ENCODE results near the gene SENP3. TPM values are rescaled to one million over a fixed set of nuclear protein-coding genes. Genes with fewer than 3 reads are reported as not detected.

The SENP3 gene
- total and polyA plus RNA-seq, 7 donors = 24.0 to 90.5 (median 40.7) TPM

DNA sequence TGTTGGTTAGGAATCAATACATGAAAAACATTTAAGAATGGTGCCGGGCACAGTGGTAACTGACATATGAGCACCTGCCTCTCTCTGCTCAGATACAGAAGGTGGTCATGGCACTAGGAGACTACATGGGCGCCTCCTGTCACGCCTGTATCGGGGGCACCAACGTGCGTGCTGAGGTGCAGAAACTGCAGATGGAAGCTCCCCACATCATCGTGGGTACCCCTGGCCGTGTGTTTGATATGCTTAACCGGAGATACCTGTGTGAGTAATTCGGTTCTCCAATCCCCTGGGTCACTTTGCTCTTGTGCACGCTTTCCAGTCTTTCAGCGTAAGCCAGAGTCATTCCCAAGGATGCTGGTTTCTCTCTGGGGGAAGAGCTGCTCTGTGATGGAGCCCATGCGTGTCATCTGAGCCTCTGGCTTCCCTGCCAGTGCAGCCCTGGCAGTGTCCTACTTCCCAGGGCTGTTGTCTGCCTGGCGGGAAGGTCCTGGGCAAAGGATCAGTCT lies 14.8 kb downstream of the SENP3 start:
- Histone ChIP-seq H3K27me3 (ENCODE audit: insufficient read depth in 3 of 3, low read length in 2 of 3) (no peaks in the 10 kb centered on the region), H3K4me3 (peak overlapping the region; percentile 24), H3K4me1 (peaks cover 50% of the 10 kb centered on the region), H3K36me3 (ENCODE audit: insufficient read depth in 1 of 2, low read depth in 1 of 2) (peaks cover 16 to 54% of the 10 kb centered on the region in 2 donors), H3K27ac (peak overlapping the region; percentile 89), H3K9me3 (no peaks in the 10 kb centered on the region)
- no peak for ATAC-seq
- DNase-seq = no peak
- intact Hi-C loops (cut with DNase I) = no loop called here
- TF ChIP-seq, protein P1, sequence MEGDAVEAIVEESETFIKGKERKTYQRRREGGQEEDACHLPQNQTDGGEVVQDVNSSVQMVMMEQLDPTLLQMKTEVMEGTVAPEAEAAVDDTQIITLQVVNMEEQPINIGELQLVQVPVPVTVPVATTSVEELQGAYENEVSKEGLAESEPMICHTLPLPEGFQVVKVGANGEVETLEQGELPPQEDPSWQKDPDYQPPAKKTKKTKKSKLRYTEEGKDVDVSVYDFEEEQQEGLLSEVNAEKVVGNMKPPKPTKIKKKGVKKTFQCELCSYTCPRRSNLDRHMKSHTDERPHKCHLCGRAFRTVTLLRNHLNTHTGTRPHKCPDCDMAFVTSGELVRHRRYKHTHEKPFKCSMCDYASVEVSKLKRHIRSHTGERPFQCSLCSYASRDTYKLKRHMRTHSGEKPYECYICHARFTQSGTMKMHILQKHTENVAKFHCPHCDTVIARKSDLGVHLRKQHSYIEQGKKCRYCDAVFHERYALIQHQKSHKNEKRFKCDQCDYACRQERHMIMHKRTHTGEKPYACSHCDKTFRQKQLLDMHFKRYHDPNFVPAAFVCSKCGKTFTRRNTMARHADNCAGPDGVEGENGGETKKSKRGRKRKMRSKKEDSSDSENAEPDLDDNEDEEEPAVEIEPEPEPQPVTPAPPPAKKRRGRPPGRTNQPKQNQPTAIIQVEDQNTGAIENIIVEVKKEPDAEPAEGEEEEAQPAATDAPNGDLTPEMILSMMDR (IDR thresholded peaks at IDR 0.05) = no peak
- WGBS, 3 donors = 58 to 82% (median 59%) methylated on average over 14 of the region's 14 CpGs

DNA sequence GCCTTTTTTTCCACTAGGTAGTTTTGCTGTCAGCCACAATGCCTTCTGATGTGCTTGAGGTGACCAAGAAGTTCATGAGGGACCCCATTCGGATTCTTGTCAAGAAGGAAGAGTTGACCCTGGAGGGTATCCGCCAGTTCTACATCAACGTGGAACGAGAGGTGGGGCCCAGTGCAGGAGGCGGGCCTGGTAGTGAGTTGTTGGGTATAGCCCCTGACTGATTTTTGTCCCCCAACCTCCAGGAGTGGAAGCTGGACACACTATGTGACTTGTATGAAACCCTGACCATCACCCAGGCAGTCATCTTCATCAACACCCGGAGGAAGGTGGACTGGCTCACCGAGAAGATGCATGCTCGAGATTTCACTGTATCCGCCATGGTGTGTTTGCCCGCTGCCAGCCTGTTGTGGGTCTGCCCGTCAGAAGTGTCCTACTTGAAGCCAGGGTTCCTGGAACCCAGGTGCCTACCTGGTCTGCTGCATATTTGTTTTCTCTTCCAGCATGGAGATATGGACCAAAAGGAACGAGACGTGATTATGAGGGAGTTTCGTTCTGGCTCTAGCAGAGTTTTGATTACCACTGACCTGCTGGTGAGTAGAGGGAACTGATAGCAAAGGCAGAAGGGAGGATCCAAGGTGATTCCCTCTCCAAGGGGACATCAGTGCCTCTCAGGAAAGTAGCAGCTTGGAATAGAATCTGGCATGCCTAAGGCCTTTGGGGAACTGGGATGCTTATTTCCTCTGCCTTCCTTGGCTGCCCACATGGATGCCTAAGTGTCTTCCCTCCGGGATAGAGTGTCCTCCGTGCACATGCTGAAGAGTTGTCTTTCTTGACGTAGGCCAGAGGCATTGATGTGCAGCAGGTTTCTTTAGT lies 15.8 kb downstream of the SENP3 start:
- Histone ChIP-seq H3K9me3 (no peaks in the 10 kb centered on the region), H3K27ac (peak overlapping the region; percentile 89), H3K4me1 (peaks cover 58% of the 10 kb centered on the region), H3K4me3 (no peak overlapping the region), H3K27me3 (ENCODE audit: insufficient read depth in 3 of 3, low read length in 2 of 3) (no peaks in the 10 kb centered on the region), H3K36me3 (ENCODE audit: insufficient read depth in 1 of 2, low read depth in 1 of 2) (peaks cover 16 to 53% of the 10 kb centered on the region in 2 donors)
- no peak for ATAC-seq
- intact Hi-C loops (cut with DNase I) = no loop called here
- TF ChIP-seq, protein P1 (IDR thresholded peaks at IDR 0.05) = no peak
- 73 to 81% (median 74%) methylated on average over 17 of the region's 17 CpGs for WGBS, 3 donors
- DNase-seq = no peak

DNA sequence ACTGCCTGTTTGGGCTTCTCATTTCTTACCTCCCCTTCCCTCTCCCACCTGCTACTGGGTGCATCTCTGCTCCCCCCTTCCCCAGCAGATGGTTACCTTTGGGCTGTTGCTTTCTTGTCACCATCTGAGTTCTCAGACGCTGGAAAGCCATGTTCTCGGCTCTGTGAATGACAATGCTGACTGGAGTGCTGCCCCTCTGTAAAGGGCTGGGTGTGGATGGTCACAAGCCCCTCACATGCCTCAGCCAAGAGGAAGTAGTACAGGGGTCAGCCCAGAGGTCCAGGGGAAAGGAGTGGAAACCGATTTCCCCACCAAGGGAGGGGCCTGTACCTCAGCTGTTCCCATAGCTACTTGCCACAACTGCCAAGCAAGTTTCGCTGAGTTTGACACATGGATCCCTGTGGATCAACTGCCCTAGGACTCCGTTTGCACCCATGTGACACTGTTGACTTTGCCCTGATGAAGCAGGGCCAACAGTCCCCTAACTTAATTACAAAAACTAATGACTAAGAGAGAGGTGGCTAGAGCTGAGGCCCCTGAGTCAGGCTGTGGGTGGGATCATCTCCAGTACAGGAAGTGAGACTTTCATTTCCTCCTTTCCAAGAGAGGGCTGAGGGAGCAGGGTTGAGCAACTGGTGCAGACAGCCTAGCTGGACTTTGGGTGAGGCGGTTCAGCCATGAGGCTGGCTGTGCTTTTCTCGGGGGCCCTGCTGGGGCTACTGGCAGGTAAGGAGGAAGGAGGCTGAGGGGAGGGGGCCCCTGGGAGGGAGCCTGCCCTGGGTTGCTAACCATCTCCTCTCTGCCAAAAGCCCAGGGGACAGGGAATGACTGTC lies 17.5 kb downstream of the SENP3 start, which contains the start of gene CD68:
CD68 (plus strand) TSS at position 638 of the 833 bp plus-strand sequence; CDS start at position 678, 40 bp downstream.
- peak; percentile 79 to 84 for DNase-seq
- Histone ChIP-seq H3K27ac (peak within 1 kb of the TSS; percentile 89), H3K4me1 (peaks cover 63% of the 10 kb centered on the region), H3K4me3 (peak within 1 kb of the TSS; percentile 41), H3K36me3 (ENCODE audit: insufficient read depth in 1 of 2, low read depth in 1 of 2) (peaks cover 16 to 47% of the 10 kb centered on the region in 2 donors), H3K27me3 (ENCODE audit: insufficient read depth in 3 of 3, low read length in 2 of 3) (no peaks in the 10 kb centered on the region), H3K9me3 (no peaks in the 10 kb centered on the region)
- intact Hi-C loops (cut with DNase I) = loop anchor here in 1 of 2 donors (1.0 kb wide), 1 partner anchor 35 kb away; the partner anchor contains the start of gene FXR2
- peak; percentile 45 to 67 (median 56) for ATAC-seq
- TF ChIP-seq, protein P1 (IDR thresholded peaks at IDR 0.05) = no peak
- 15 to 29% (median 25%) methylated on average over 7 of the region's 7 CpGs for WGBS, 3 donors

DNA sequence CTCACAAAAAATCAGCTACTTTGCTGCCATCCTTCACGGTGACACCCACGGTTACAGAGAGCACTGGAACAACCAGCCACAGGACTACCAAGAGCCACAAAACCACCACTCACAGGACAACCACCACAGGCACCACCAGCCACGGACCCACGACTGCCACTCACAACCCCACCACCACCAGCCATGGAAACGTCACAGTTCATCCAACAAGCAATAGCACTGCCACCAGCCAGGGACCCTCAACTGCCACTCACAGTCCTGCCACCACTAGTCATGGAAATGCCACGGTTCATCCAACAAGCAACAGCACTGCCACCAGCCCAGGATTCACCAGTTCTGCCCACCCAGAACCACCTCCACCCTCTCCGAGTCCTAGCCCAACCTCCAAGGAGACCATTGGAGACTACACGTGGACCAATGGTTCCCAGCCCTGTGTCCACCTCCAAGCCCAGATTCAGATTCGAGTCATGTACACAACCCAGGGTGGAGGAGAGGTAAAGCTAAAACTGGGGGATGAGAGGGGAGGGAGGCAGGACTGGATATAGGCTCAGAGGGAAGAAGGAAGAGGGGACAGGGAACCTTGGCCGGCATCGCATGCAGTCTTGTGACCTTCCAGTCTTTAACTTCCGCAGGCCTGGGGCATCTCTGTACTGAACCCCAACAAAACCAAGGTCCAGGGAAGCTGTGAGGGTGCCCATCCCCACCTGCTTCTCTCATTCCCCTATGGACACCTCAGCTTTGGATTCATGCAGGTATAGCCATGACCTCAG lies 18.3 kb downstream of the SENP3 start:
- Histone ChIP-seq H3K27ac (peak overlapping the region; percentile 89), H3K36me3 (ENCODE audit: insufficient read depth in 1 of 2, low read depth in 1 of 2) (peaks cover 12 to 39% of the 10 kb centered on the region in 2 donors), H3K27me3 (ENCODE audit: insufficient read depth in 3 of 3, low read length in 2 of 3) (no peaks in the 10 kb centered on the region), H3K4me1 (peaks cover 61% of the 10 kb centered on the region), H3K9me3 (no peaks in the 10 kb centered on the region), H3K4me3 (peak overlapping the region; percentile 41)
- TF ChIP-seq, protein P1 (IDR thresholded peaks at IDR 0.05) = no peak
- no peak for DNase-seq
- intact Hi-C loops (cut with DNase I) = loop anchor here in 1 of 2 donors (1.0 to 10.0 kb wide), 3 partner anchors 34 to 345 kb away; partner anchors contain the start of genes DVL2, FXR2, PHF23 and TP53
- WGBS, 3 donors = 64 to 78% (median 68%) methylated on average over 12 of the region's 12 CpGs
- ATAC-seq = no peak

All from psoas muscle (tissue), 8 donors.